ENCODE results near the gene ING5. TPM values are rescaled to one million over a fixed set of nuclear protein-coding genes. Genes with fewer than 3 reads are reported as not detected.

Gene ING5
- total and polyA plus RNA-seq, 8 donors, result 19.9 to 160 (median 32.4) TPM

GRCh38 chr2:241673797-241674725 lies 27.8 kb upstream of the ING5 start:
- Histone ChIP-seq H3K36me3 (peaks cover 35 to 98% (median 94%) of the 10 kb centered on the region in 4 donors), H3K9me3 (no peaks in the 10 kb centered on the region), H3K4me3 (no peak overlapping the region), H3K4me1 (no peaks in the 10 kb centered on the region), H3K27ac (no peak overlapping the region), H3K27me3 (no peaks in the 10 kb centered on the region)
- WGBS, 5 donors, result 81 to 86% (median 82%) methylated on average over 21 of the region's 21 CpGs
- TF ChIP-seq POLR2AphosphoS5 (IDR thresholded peaks at IDR 0.05), result no peak
- no peak for TF ChIP-seq EP300 (IDR thresholded peaks at IDR 0.05)
- no peak for TF ChIP-seq POLR2A (IDR thresholded peaks at IDR 0.05)
- TF ChIP-seq, protein P1, sequence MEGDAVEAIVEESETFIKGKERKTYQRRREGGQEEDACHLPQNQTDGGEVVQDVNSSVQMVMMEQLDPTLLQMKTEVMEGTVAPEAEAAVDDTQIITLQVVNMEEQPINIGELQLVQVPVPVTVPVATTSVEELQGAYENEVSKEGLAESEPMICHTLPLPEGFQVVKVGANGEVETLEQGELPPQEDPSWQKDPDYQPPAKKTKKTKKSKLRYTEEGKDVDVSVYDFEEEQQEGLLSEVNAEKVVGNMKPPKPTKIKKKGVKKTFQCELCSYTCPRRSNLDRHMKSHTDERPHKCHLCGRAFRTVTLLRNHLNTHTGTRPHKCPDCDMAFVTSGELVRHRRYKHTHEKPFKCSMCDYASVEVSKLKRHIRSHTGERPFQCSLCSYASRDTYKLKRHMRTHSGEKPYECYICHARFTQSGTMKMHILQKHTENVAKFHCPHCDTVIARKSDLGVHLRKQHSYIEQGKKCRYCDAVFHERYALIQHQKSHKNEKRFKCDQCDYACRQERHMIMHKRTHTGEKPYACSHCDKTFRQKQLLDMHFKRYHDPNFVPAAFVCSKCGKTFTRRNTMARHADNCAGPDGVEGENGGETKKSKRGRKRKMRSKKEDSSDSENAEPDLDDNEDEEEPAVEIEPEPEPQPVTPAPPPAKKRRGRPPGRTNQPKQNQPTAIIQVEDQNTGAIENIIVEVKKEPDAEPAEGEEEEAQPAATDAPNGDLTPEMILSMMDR (IDR thresholded peaks at IDR 0.05), result no peak
- DNase-seq, result no peak
- intact Hi-C loops (cut with DNase I; ENCODE audit: low total_unique reads), result no loop called here

- TF ChIP-seq, protein P1 (IDR thresholded peaks at IDR 0.05), result no peak
- TF ChIP-seq POLR2AphosphoS5 (IDR thresholded peaks at IDR 0.05), result no peak
- no peak for TF ChIP-seq POLR2A (IDR thresholded peaks at IDR 0.05)
- no peak for TF ChIP-seq EP300 (IDR thresholded peaks at IDR 0.05)
- intact Hi-C loops (cut with DNase I; ENCODE audit: low total_unique reads), result no loop called here
- H3K4me3 ChIP-seq, result no peak overlapping the region
- no peak overlapping the region for H3K27ac ChIP-seq
- H3K27me3 ChIP-seq, result no peaks in the 10 kb centered on the region
- WGBS, 5 donors, result 84 to 95% (median 88%) methylated on average over 15 to 17 of the region's 17 CpGs
- no peaks in the 10 kb centered on the region for H3K9me3 ChIP-seq
- DNase-seq, result no peak
- peaks cover 23 to 97% (median 93%) of the 10 kb centered on the region in 4 donors for H3K36me3 ChIP-seq
- peaks cover 0 to 3% (median 1%) of the 10 kb centered on the region in 4 donors for H3K4me1 ChIP-seq
Measured at GRCh38 chr2:241675885-241676284, 26.0 kb upstream of the ING5 start.

- Histone ChIP-seq H3K4me3 (no peak overlapping the region), H3K27ac (no peak overlapping the region), H3K4me1 (peaks cover 0 to 10% (median 4%) of the 10 kb centered on the region in 4 donors), H3K27me3 (no peaks in the 10 kb centered on the region), H3K36me3 (peaks cover 16 to 97% (median 93%) of the 10 kb centered on the region in 4 donors), H3K9me3 (no peaks in the 10 kb centered on the region)
- 84 to 97% (median 95%) methylated on average over 12 to 17 of the region's 17 CpGs for WGBS, 5 donors
- intact Hi-C loops (cut with DNase I; ENCODE audit: low total_unique reads), result no loop called here
- TF ChIP-seq EP300 (IDR thresholded peaks at IDR 0.05), result no peak
- TF ChIP-seq, protein P1 (IDR thresholded peaks at IDR 0.05), result no peak
- TF ChIP-seq POLR2A (IDR thresholded peaks at IDR 0.05), result no peak
- TF ChIP-seq POLR2AphosphoS5 (IDR thresholded peaks at IDR 0.05), result no peak
- no peak for DNase-seq
Measured at GRCh38 chr2:241676665-241677064, 25.2 kb upstream of the ING5 start.

GRCh38 chr2:241677392-241677791 lies 24.4 kb upstream of the ING5 start:
- Histone ChIP-seq H3K27ac (no peak overlapping the region), H3K4me1 (peaks cover 0 to 10% (median 4%) of the 10 kb centered on the region in 4 donors)
- intact Hi-C loops (cut with DNase I; ENCODE audit: low total_unique reads), result no loop called here

More at GRCh38 chr2:241677392-241677791, 24.4 kb upstream of the ING5 start:
- Histone ChIP-seq H3K4me3 (no peak overlapping the region), H3K36me3 (peaks cover 11 to 96% (median 93%) of the 10 kb centered on the region in 4 donors), H3K9me3 (no peaks in the 10 kb centered on the region), H3K27me3 (no peaks in the 10 kb centered on the region)
- TF ChIP-seq, protein P1 (IDR thresholded peaks at IDR 0.05), result no peak
- no peak for TF ChIP-seq POLR2AphosphoS5 (IDR thresholded peaks at IDR 0.05)
- no peak for TF ChIP-seq EP300 (IDR thresholded peaks at IDR 0.05)
- no peak for TF ChIP-seq POLR2A (IDR thresholded peaks at IDR 0.05)
- WGBS, 5 donors, result 85 to 97% (median 91%) methylated on average over 23 to 24 of the region's 24 CpGs
- DNase-seq, result no peak
